Upper lobe of left lung (tissue), 6 donors: Measurements from ENCODE around the gene PITPNM3. TPM values are rescaled to one million over a fixed set of nuclear protein-coding genes. Genes with fewer than 3 reads are reported as not detected.

ENCODE experiments used
- ATAC-seq, 2 donors: fragments of 200-7000 bp; cut with Tn5 transposase; one replicate each; pipeline ENCODE4 v1.9.1; 2022; ENCODE audit warnings: mild to moderate bottlenecking in 2 of 2, moderate library complexity in 2 of 2; ENCODE audit not compliant: low FRiP score in 2 of 2
- DNase-seq, 2 donors: peaks; one replicate each; pipeline ENCODE4 v3.0.0-alpha.2; 2019 to 2020
- H3K27ac ChIP-seq, 4 donors: fragments of 200-600 bp; sonication (generic); one replicate each; pipeline ENCODE4 v1.5.1; 2016 to 2019
- H3K27me3 ChIP-seq, 4 donors: fragments of 200-600 bp; sonication (generic); one replicate each; pipeline ENCODE4 v1.5.1; 2017 to 2019
- H3K36me3 ChIP-seq, 4 donors: fragments of 200-600 bp; sonication (generic); one replicate each; pipeline ENCODE4 v1.5.1; 2016 to 2019
- H3K4me1 ChIP-seq, 4 donors: fragments of 200-600 bp; sonication (generic); one replicate each; pipeline ENCODE4 v1.5.1; 2018 to 2019
- H3K4me3 ChIP-seq, 4 donors: fragments of 200-600 bp; sonication (generic); one replicate each; pipeline ENCODE4 v1.5.1; 2017 to 2019; ENCODE audit warnings: mild to moderate bottlenecking in 2 of 4, moderate library complexity in 1 of 4
- H3K9me3 ChIP-seq, 4 donors: fragments of 200-600 bp; sonication (generic); one replicate each; pipeline ENCODE4 v1.5.1; 2018 to 2019
- EP300 ChIP-seq, 4 donors: sonication (generic); formaldehyde crosslinking; IDR thresholded peaks; one replicate each; pipeline ENCODE4 v1.5.1; 2017; ENCODE audit warnings: antibody characterized with exemption in 4 of 4, control low read depth in 2 of 4
- POLR2A ChIP-seq, 4 donors: fragments of 450-650 bp; IDR thresholded peaks; one replicate each; pipeline ENCODE4 v1.5.1; 2016 to 2017; ENCODE audit warnings: antibody characterized with exemption in 4 of 4, mild to moderate bottlenecking in 2 of 4
- POLR2AphosphoS5 ChIP-seq, 2 donors: sonication (generic); formaldehyde crosslinking; IDR thresholded peaks; one replicate each; pipeline ENCODE4 v1.5.1; 2017; ENCODE audit warnings: antibody characterized with exemption in 2 of 2
- WGBS, 2 donors: methylation state at CpG; one replicate each; pipeline ENCODE4 v1.1.5; 2017 to 2018; 5-methylcytosine and 5-hydroxymethylcytosine counted together
- total RNA-seq, 6 donors: library from RNA; depleted of rRNA in 4 of 6; stranded (reverse); fragments of >200 nt in 4 of 6; gene quantifications; one replicate each; pipeline versions ENCODE4 v1.1.0 to v1.2.1, GENCODE V29; 2016 to 2021
- TF ChIP-seq, protein P1 (sequence below), 6 experiments: fragments of 450-650 bp in 4 of 6; fragments of 200-600 bp in 2 of 6; sonication (generic) in 2 of 6; IDR thresholded peaks; one replicate each; pipeline ENCODE4 v1.5.1; 2016 to 2019; ENCODE audit warnings: antibody characterized with exemption in 6 of 6
- donor health status: DM: no; HTN: no; CAD: no; lungs with moderate emphysema.
- donor health status: DM: no; HTN: yes; CAD: no; lungs with severe emphysema.

Gene PITPNM3
- total RNA-seq, 6 donors from 2014 or later: 10.3 to 16.3 (median 12.5) TPM

DNA sequence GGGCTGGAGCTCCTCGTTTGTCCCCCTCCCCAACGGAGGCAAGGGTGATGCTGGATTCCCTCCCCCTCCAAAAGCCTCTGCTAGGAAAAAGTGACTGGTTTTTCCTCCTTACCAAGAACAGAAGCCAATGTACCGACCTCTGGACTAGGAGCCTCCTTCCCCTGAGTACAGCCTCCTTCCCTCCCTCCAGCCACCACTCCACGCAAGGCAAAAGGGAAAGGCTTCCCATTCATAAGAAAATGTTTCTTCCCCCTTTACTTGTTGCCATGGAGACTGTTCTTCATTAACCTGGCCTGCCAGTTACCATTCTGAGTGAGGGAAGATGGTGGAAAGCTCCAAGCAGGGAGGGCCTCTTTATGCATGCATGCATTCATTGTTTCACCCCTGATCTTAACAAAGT lies 116.4 kb downstream of the PITPNM3 start:
- Histone ChIP-seq H3K36me3 (no peaks in the 10 kb centered on the region), H3K9me3 (no peaks in the 10 kb centered on the region), H3K27me3 (no peaks in the 10 kb centered on the region), H3K27ac (no peak overlapping the region), H3K4me3 (no peak overlapping the region), H3K4me1 (peaks cover 15 to 21% (median 16%) of the 10 kb centered on the region in 4 donors)
- 37 to 54% methylated on average over 4 of the region's 4 CpGs for WGBS, 2 donors
- ATAC-seq (no peak), DNase-seq (no peak)
- TF ChIP-seq POLR2AphosphoS5 (IDR thresholded peaks at IDR 0.05) (no peak), POLR2A (IDR thresholded peaks at IDR 0.05) (no peak), EP300 (IDR thresholded peaks at IDR 0.05) (no peak)
- TF ChIP-seq, protein P1, sequence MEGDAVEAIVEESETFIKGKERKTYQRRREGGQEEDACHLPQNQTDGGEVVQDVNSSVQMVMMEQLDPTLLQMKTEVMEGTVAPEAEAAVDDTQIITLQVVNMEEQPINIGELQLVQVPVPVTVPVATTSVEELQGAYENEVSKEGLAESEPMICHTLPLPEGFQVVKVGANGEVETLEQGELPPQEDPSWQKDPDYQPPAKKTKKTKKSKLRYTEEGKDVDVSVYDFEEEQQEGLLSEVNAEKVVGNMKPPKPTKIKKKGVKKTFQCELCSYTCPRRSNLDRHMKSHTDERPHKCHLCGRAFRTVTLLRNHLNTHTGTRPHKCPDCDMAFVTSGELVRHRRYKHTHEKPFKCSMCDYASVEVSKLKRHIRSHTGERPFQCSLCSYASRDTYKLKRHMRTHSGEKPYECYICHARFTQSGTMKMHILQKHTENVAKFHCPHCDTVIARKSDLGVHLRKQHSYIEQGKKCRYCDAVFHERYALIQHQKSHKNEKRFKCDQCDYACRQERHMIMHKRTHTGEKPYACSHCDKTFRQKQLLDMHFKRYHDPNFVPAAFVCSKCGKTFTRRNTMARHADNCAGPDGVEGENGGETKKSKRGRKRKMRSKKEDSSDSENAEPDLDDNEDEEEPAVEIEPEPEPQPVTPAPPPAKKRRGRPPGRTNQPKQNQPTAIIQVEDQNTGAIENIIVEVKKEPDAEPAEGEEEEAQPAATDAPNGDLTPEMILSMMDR (IDR thresholded peaks at IDR 0.05): no peak

DNA sequence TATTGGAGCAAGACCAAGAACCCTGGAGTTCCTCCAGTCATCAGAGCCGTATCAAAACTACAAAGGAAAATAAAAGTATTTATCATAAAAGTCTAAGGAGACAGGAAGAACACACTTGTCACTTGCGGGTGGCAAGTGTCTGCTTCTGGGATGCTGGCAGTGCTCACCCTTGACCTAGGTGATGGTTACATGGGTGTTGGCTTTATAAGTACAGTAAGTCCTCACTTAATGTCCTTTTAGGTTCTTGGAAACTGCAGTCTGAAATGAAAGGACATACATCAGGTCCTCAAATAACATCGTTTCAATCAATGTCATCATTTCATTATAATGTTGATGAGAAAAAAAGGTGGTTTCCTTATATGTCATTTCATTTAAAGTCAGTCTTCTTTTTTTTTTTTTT lies 118.4 kb downstream of the PITPNM3 start:
- no peak for TF ChIP-seq POLR2A (IDR thresholded peaks at IDR 0.05)
- TF ChIP-seq, protein P1 (IDR thresholded peaks at IDR 0.05): no peak
- no peak for TF ChIP-seq POLR2AphosphoS5 (IDR thresholded peaks at IDR 0.05)
- TF ChIP-seq EP300 (IDR thresholded peaks at IDR 0.05): no peak
- H3K27ac ChIP-seq: no peak overlapping the region
- WGBS, 2 donors: 53 to 54% methylated on average over 3 of the region's 3 CpGs
- no peak for DNase-seq
- H3K4me3 ChIP-seq: no peak overlapping the region
- no peaks in the 10 kb centered on the region for H3K36me3 ChIP-seq
- H3K27me3 ChIP-seq: no peaks in the 10 kb centered on the region
- no peak for ATAC-seq
- peaks cover 0 to under 1% (median 0%) of the 10 kb centered on the region in 4 donors for H3K4me1 ChIP-seq
- H3K9me3 ChIP-seq: no peaks in the 10 kb centered on the region

DNA sequence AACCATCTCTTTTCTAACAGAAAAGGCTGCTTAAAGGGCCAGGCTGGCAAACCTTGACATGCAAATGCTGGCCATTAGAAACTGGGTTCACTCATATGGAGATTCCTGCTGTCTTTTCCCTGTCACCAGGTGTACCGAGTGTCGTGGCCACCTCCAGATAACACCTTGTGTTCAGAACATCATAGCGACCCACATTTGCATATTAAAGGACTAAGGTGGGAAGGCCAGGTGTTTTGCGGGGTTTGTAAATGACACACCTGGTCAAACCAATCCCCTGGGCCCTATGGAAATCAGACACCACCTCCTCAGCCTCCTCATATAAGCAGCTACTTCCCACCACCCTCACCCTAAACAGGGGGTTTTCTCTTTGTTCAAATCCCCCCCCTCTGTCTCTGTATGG lies 118.9 kb downstream of the PITPNM3 start:
- ATAC-seq (no peak), DNase-seq (no peak)
- Histone ChIP-seq H3K27me3 (no peaks in the 10 kb centered on the region), H3K4me1 (no peaks in the 10 kb centered on the region), H3K36me3 (no peaks in the 10 kb centered on the region), H3K4me3 (no peak overlapping the region), H3K27ac (no peak overlapping the region), H3K9me3 (no peaks in the 10 kb centered on the region)
- WGBS, 2 donors: 33 to 39% methylated on average over 4 of the region's 4 CpGs
- TF ChIP-seq EP300 (IDR thresholded peaks at IDR 0.05) (no peak), POLR2AphosphoS5 (IDR thresholded peaks at IDR 0.05) (no peak)

DNA sequence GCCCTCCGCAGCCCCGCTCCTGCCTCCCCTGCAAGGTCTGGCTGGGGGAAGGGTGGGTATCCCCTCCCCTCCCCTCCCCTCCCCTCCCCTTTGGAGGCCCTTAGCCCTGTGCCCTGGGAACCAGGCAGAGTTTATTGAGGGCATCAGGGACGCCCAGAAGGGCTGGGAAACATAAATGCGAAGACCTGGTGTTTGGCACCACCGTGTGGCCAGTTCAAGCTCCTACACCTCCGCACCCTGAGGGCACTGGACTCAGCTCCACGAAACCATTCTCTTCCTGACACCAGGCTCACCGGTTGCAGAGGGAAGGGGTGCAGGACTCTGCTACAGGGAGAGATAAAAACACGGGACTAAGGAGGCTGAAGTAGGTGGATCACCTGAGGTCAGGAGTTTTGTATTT lies 120.4 kb downstream of the PITPNM3 start:
- WGBS, 2 donors: 1 to 25% methylated on average over 7 to 9 of the region's 9 CpGs
- H3K36me3 ChIP-seq: no peaks in the 10 kb centered on the region
- peaks cover 0 to 7% (median 0%) of the 10 kb centered on the region in 4 donors for H3K9me3 ChIP-seq
- H3K27me3 ChIP-seq: no peaks in the 10 kb centered on the region
- H3K27ac ChIP-seq: no peak overlapping the region
- no peaks in the 10 kb centered on the region for H3K4me1 ChIP-seq
- TF ChIP-seq POLR2A (IDR thresholded peaks at IDR 0.05) (no peak), EP300 (IDR thresholded peaks at IDR 0.05) (no peak), POLR2AphosphoS5 (IDR thresholded peaks at IDR 0.05) (no peak)
- TF ChIP-seq, protein P1 (IDR thresholded peaks at IDR 0.05): peak; percentile 74 to 88 (median 84)
- peak in 1 of 2 donors; percentile 60 for DNase-seq
- peak; percentile 81 to 91 for ATAC-seq
- no peak overlapping the region for H3K4me3 ChIP-seq

DNA sequence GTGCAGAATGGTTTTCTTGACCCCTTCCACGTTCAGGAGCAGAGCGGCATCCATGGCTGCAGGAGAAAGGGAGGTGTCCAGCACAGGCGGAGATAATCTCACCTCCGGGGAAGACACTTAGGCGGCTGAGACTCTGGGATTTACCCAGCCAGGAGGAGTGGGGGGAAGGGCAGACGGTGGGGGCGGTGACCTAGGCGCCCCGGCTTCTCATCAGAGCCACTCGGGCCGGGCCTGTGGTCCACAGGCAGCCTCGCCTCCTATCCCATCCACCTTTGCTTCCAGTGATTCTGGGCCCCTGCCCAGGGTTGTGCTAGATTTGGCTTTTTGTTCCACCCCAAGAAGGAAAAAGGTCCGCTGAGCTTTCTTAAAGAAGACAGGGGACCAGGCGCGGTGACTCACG lies 121.3 kb downstream of the PITPNM3 start, which contains the start of gene AIPL1:
Gene AIPL1, minus strand, starts transcription at position 71 of the 400 bp plus-strand sequence. Its CDS starts 17 bp downstream, at position 54.
- Histone ChIP-seq H3K27me3 (no peaks in the 10 kb centered on the region), H3K4me1 (no peaks in the 10 kb centered on the region), H3K4me3 (no peak within 1 kb of the TSS), H3K27ac (no peak within 1 kb of the TSS), H3K36me3 (no peaks in the 10 kb centered on the region), H3K9me3 (peaks cover 0 to 10% (median 0%) of the 10 kb centered on the region in 4 donors)
- no peak for TF ChIP-seq POLR2A (IDR thresholded peaks at IDR 0.05)
- no peak for TF ChIP-seq EP300 (IDR thresholded peaks at IDR 0.05)
- TF ChIP-seq, protein P1 (IDR thresholded peaks at IDR 0.05): no peak
- no peak for TF ChIP-seq POLR2AphosphoS5 (IDR thresholded peaks at IDR 0.05)
- DNase-seq (no peak), ATAC-seq (peak in 1 of 2 donors; percentile 7)
- WGBS, 2 donors: 79 to 83% methylated on average over 14 to 16 of the region's 16 CpGs
